B cell (primary cell): ENCODE data around the gene CFAP221. TPM values are rescaled to one million over a fixed set of nuclear protein-coding genes. Genes with fewer than 3 reads are reported as not detected.

Source experiments
- ATAC-seq: fragments of 200-7000 bp; cut with Tn5 transposase; one replicate; pipeline ENCODE4 v1.10.0; 2021; ENCODE audit warnings: low read depth, mild to moderate bottlenecking, moderate number of reproducible peaks, moderate library complexity
- CTCF ChIA-PET: fragments of 350-600 bp; sonication (Branson Sonifier 250); formaldehyde crosslinking; loops from one replicate; lab custom pipeline; 2021; ENCODE audit warnings: antibody characterized with exemption, inconsistent platforms; lab: Charles Lee
- POLR2A ChIA-PET: fragments of 350-600 bp; sonication (Branson Sonifier 250); formaldehyde crosslinking; loops from one replicate; lab custom pipeline; 2021; ENCODE audit warnings: antibody characterized with exemption; lab: Charles Lee
- DNase-seq: peaks from one replicate; pipeline ENCODE4 v3.0.0; 2013
- H2AFZ ChIP-seq: 2 replicates; pipeline ENCODE4 v1.6.1; 2012; ENCODE audit warnings: mild to moderate bottlenecking, low read depth, low read length; ENCODE audit not compliant: insufficient read depth, poor library complexity, severe bottlenecking
- H3K27ac ChIP-seq, 2 donors: 1 replicate in 1 of 2; 2 replicates in 1 of 2; pipeline ENCODE4 v1.5.1; 2012 to 2013; ENCODE audit warnings: low read length in 2 of 2, mild to moderate bottlenecking in 2 of 2, moderate library complexity in 1 of 2
- H3K27me3 ChIP-seq, 4 experiments: fragments of 200-600 bp in 1 of 4; sonication (generic) in 1 of 4; replicated peaks in 1 of 4; 1 replicate in 2 of 4; 2 replicates in 2 of 4; pipeline versions ENCODE4 v1.6.1 to v1.7.0; 2013 to 2016; ENCODE audit warnings: low read length in 3 of 4, mild to moderate bottlenecking in 2 of 4, mixed read lengths in 1 of 4, moderate library complexity in 1 of 4; ENCODE audit not compliant: insufficient read depth in 4 of 4, control insufficient read depth in 3 of 4; ENCODE audit errors: control extremely low read depth in 1 of 4
- H3K36me3 ChIP-seq, 2 experiments: replicated peaks in 1 of 2; 1 replicate in 1 of 2; 2 replicates in 1 of 2; pipeline versions ENCODE4 v1.6.1 to v1.7.1; 2013; ENCODE audit warnings: low read length in 1 of 2; ENCODE audit not compliant: insufficient read depth in 2 of 2, control insufficient read depth in 1 of 2; ENCODE audit errors: control extremely low read depth in 1 of 2, extremely low read depth in 1 of 2
- H3K4me1 ChIP-seq, 2 donors: fragments of 200-600 bp in 1 of 2; sonication (generic) in 1 of 2; 1 replicate in 1 of 2; 2 replicates in 1 of 2; pipeline versions ENCODE4 v1.5.1 to v1.6.1; 2013 to 2017; ENCODE audit warnings: low read length in 2 of 2; ENCODE audit not compliant: control insufficient read depth in 2 of 2, insufficient read depth in 2 of 2
- H3K4me2 ChIP-seq: replicated peaks from 2 replicates; pipeline ENCODE3; 2012; ENCODE audit warnings: mild to moderate bottlenecking, low read depth, low read length; ENCODE audit not compliant: poor library complexity, severe bottlenecking
- H3K4me3 ChIP-seq, 5 experiments: fragments of 200-600 bp in 1 of 5; sonication (generic) in 1 of 5; 1 replicate in 3 of 5; 2 replicates in 2 of 5; pipeline versions ENCODE4 v1.5.1 to v1.7.0; 2011 to 2016; ENCODE audit warnings: low read length in 4 of 5, mild to moderate bottlenecking in 4 of 5, low read depth in 2 of 5, control low read depth in 1 of 5, moderate library complexity in 1 of 5; ENCODE audit not compliant: insufficient read depth in 1 of 5; ENCODE audit errors: control extremely low read depth in 1 of 5, extremely low read depth in 1 of 5
- H3K79me2 ChIP-seq: fragments of 200-600 bp; sonication (generic); one replicate; pipeline ENCODE4 v1.6.0; 2016; ENCODE audit warnings: low read length; ENCODE audit not compliant: control insufficient read depth, insufficient read depth
- H3K9ac ChIP-seq: fragments of 200-600 bp; sonication (generic); 2 replicates; pipeline ENCODE4 v1.6.1; 2017; ENCODE audit warnings: mild to moderate bottlenecking, low read length, moderate library complexity
- H3K9me3 ChIP-seq, 3 donors: one replicate each; pipeline versions ENCODE4 v1.6.1 to v1.7.1; 2013; ENCODE audit warnings: low read length in 2 of 3; ENCODE audit not compliant: control insufficient read depth in 2 of 3, insufficient read depth in 1 of 3; ENCODE audit errors: control extremely low read depth in 1 of 3
- H4K20me1 ChIP-seq: 2 replicates; pipeline ENCODE4 v1.6.0; 2012; ENCODE audit warnings: mild to moderate bottlenecking, low read length; ENCODE audit not compliant: insufficient read depth, control insufficient read depth, poor library complexity, severe bottlenecking
- H3K27ac Mint-ChIP-seq: one replicate; pipeline ENCODE4 v1.8.0; 2021; ENCODE audit warnings: mixed read lengths
- H3K27me3 Mint-ChIP-seq: one replicate; pipeline ENCODE4 v1.8.0; 2021; ENCODE audit warnings: mixed read lengths
- H3K4me1 Mint-ChIP-seq: one replicate; pipeline ENCODE4 v1.8.0; 2021; ENCODE audit warnings: mixed read lengths
- H3K4me3 Mint-ChIP-seq: one replicate; pipeline ENCODE4 v1.8.0; 2021; ENCODE audit warnings: mixed read lengths
- H3K9me3 Mint-ChIP-seq: one replicate; pipeline ENCODE4 v1.8.0; 2022; ENCODE audit warnings: mixed read lengths; ENCODE audit not compliant: insufficient read depth
- EZH2 ChIP-seq: IDR thresholded peaks from 2 replicates; pipeline ENCODE4 v1.6.1; 2012; ENCODE audit warnings: borderline replicate concordance, low read depth, mild to moderate bottlenecking, moderate library complexity, low read length; ENCODE audit not compliant: insufficient read depth, poor library complexity, severe bottlenecking
- WGBS: methylation state at CpG from one replicate; pipeline ENCODE4 v1.1.5; 2013; ENCODE audit warnings: missing lambda C conversion rate; ENCODE audit not compliant: insufficient coverage; 5-methylcytosine and 5-hydroxymethylcytosine counted together
- intact Hi-C: fragments of 100-400 bp; cut with micrococcal nuclease; formaldehyde crosslinking; loops from one replicate; pipeline ENCODE4 v1.10.0; 2022
- polyA plus RNA-seq: library from polyadenylated mRNA; depleted of rRNA; stranded (reverse); fragments of >200 nt; gene quantifications from 2 replicates; pipeline ENCODE4 v1.2.3, GENCODE V29; 2012
- total RNA-seq, 2 donors: library from RNA; stranded (reverse); fragments of 120-200 nt in 1 of 2; gene quantifications; 1 replicate in 1 of 2; 2 replicates in 1 of 2; pipeline versions ENCODE4 v1.2.3 to v1.2.4, GENCODE V29; 2013 to 2022
- TF ChIP-seq, protein P1 (sequence below): fragments of 200-600 bp; IDR thresholded peaks from one replicate; pipeline ENCODE4 v1.8.0; 2022; ENCODE audit warnings: antibody characterized with exemption, mild to moderate bottlenecking

The CFAP221 gene
- total and polyA plus RNA-seq, 2 donors (not counting 1 experiment from before 2014, with no cell fraction given): not detected

DNA sequence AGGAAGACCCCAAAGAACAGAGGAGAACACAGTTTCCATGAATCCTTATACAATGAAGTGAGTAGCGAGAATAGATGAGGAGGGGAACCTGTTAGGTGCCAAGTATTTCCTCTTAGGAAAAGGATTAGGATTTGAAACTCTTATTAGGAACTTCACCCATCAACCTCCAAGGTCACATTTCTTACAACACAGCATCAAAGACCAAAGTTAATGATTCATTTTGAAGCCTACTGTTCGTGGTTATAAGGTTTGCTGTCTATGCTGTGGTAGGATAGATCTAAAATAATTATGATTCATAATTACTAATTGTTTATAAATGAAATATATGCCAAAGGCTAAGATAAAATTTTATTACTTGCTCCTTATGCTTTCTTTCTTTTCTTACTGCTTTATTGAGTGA lies 6.1 kb downstream of the CFAP221 start:
- no peak for TF ChIP-seq EZH2
- TF ChIP-seq, protein P1, sequence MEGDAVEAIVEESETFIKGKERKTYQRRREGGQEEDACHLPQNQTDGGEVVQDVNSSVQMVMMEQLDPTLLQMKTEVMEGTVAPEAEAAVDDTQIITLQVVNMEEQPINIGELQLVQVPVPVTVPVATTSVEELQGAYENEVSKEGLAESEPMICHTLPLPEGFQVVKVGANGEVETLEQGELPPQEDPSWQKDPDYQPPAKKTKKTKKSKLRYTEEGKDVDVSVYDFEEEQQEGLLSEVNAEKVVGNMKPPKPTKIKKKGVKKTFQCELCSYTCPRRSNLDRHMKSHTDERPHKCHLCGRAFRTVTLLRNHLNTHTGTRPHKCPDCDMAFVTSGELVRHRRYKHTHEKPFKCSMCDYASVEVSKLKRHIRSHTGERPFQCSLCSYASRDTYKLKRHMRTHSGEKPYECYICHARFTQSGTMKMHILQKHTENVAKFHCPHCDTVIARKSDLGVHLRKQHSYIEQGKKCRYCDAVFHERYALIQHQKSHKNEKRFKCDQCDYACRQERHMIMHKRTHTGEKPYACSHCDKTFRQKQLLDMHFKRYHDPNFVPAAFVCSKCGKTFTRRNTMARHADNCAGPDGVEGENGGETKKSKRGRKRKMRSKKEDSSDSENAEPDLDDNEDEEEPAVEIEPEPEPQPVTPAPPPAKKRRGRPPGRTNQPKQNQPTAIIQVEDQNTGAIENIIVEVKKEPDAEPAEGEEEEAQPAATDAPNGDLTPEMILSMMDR: no peak
- Mint-ChIP-seq H3K4me1 (no peaks in the 10 kb centered on the region), H3K9me3 (no peaks in the 10 kb centered on the region), H3K4me3 (no peak overlapping the region), H3K27ac (no peak overlapping the region), H3K27me3 (peaks cover 33% of the 10 kb centered on the region)
- Histone ChIP-seq H2AFZ (no peak overlapping the region), H3K9me3 (no peaks in the 10 kb centered on the region), H3K27ac (no peak overlapping the region), H4K20me1 (no peaks in the 10 kb centered on the region), H3K79me2 (no peaks in the 10 kb centered on the region), H3K4me1 (no peaks in the 10 kb centered on the region), H3K27me3 (peaks cover 0 to 16% (median 4%) of the 10 kb centered on the region in 4 experiments), H3K36me3 (no peaks in the 10 kb centered on the region), H3K9ac (no peak overlapping the region), H3K4me2 (no peak overlapping the region), H3K4me3 (no peak overlapping the region)
- intact Hi-C loops: no loop called here
- no CpG with 5 or more reads among the region's 2 CpGs for WGBS
- CTCF ChIA-PET: no interaction called here
- DNase-seq (no peak), ATAC-seq (no peak)
- POLR2A ChIA-PET: no interaction called here

DNA sequence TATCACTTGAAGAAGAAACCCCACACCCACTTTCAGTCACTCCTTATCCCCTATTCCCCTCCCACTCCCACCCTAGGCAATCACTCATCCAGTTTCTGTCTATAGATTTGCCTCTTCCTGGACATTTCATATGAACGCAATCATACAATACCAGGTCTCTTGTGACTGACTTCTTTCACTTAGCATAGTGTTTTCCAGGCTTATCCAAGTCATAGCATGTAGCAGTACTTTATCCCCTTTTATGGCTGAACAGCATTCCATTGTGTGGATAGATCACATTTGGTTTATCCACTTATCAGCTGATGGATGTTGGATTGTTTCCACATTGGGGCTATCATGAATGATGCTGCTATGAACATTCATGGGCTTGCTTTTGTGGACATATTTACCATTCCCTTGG lies 6.6 kb downstream of the CFAP221 start:
- H3K4me1 ChIP-seq: no peaks in the 10 kb centered on the region
- no peak overlapping the region for H2AFZ ChIP-seq
- TF ChIP-seq, protein P1: no peak
- TF ChIP-seq EZH2: no peak
- no peaks in the 10 kb centered on the region for H4K20me1 ChIP-seq
- no peaks in the 10 kb centered on the region for H3K4me1 Mint-ChIP-seq
- no peaks in the 10 kb centered on the region for H3K36me3 ChIP-seq
- H3K27me3 ChIP-seq: peaks cover 0 to 14% (median 4%) of the 10 kb centered on the region in 4 experiments
- ChIA-PET CTCF (no interaction called here), POLR2A (no interaction called here)
- H3K9ac ChIP-seq: no peak overlapping the region
- WGBS: 89% methylated on average over 1 of the region's 1 CpG
- H3K27me3 Mint-ChIP-seq: peaks cover 30% of the 10 kb centered on the region
- H3K27ac Mint-ChIP-seq: no peak overlapping the region
- no peak overlapping the region for H3K27ac ChIP-seq
- H3K4me3 Mint-ChIP-seq: no peak overlapping the region
- DNase-seq: no peak
- H3K4me3 ChIP-seq: no peak overlapping the region
- no peaks in the 10 kb centered on the region for H3K9me3 ChIP-seq
- no peak overlapping the region for H3K4me2 ChIP-seq
- H3K9me3 Mint-ChIP-seq: no peaks in the 10 kb centered on the region
- ATAC-seq: no peak
- no peaks in the 10 kb centered on the region for H3K79me2 ChIP-seq
- intact Hi-C loops: no loop called here
